Measurements from ENCODE around the gene TGM1.

DNA sequence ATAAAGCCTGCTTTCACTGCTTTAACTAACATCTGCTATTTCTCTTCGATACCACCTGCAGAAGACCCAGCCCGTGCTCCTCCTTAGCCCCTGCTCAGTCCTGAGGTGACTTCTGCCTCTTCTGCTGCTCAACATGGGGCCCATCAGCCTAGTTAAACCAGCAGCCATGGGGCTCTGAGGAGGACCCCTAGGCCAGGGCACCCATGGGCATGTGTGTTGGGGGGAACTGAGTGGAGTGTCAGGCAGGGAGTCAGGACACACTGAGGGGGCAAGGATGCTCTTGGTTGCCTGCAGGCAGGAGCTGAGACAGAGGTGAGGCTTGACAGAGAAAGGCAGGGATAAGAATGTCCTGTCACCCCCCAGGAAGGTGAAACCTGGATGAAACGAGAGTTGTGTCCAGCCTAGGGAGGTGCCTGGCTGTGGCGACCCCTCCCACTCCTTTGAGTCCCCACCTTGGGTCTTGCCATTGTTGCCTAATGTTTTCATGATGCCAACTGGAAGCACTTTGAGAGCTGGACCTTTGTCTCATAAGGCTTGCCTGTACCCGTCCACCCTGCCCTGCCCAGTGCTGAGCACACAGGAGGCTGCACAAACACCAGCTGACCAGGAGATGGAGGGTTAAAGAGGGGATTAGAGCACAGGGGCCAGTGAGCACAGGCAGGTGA, 21.0 kb upstream of the TGM1 start:
- no peak for TF ChIP-seq POLR2A (IDR thresholded peaks at IDR 0.05; ENCODE audit: extremely low read depth, insufficient read length)
- TF ChIP-seq, protein P1, sequence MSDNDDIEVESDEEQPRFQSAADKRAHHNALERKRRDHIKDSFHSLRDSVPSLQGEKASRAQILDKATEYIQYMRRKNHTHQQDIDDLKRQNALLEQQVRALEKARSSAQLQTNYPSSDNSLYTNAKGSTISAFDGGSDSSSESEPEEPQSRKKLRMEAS (IDR thresholded peaks at IDR 0.05; ENCODE audit: low read depth, low read length) = no peak
